Measurements from ENCODE around the gene PPP3CA. TPM values are rescaled to one million over a fixed set of nuclear protein-coding genes. Genes with fewer than 3 reads are reported as not detected.

Gene PPP3CA
- total and polyA plus RNA-seq, 2 experiments from 2014 or later: 27.0 to 45.2 TPM

DNA sequence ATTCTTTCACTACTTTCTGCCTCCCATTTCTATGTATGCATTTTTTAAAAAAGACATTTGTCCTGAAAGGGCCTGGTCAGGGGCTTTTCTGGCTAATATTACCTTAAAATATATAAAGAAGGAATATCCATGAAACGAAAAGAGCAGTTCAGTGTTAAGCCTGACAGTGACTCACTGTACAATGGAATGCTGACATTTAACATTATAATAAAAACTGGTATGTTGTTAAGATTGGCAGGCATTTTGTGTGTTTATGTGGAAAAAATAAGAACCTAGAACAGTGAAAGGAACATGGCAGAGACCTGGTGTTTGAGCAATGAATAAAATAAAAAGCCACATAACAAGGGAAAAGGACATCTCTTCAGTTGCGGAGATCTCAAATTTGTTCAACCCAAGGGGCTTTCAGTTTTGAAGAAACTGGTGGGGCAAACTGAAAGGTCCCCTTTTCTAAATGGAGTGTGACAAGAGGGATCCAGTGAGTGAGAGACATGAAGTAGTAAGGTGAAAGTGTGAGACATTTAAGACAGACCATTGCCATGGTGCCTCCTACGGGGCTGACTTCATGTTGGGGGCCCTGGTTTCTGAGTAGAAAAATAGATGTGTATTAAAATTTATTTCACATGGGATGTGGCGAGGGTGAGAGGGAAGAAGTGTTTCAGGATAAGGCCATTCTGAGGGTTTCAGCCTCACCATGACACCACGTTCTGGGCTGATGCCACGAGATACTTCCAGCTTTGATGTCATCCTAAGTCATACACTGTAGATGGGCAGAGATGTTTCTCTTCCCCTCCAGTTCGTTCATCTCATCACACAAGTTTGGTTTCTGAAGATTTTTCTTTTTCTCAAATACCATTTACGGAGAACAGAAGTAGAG, 324.9 kb downstream of the PPP3CA start:
- Histone ChIP-seq H3K36me3 (ENCODE audit: insufficient read depth) (no peaks in the 10 kb centered on the region), H2AFZ (no peak overlapping the region), H4K20me1 (replicated peaks; ENCODE audit: insufficient read depth) (no peaks in the 10 kb centered on the region), H3K4me2 (no peak overlapping the region), H3K79me2 (replicated peaks; ENCODE audit: insufficient read depth) (no peaks in the 10 kb centered on the region), H3K4me3 (no peak overlapping the region), H3K27me3 (ENCODE audit: insufficient read depth) (no peaks in the 10 kb centered on the region), H3K27ac (ENCODE audit: low read depth) (no peak overlapping the region), H3F3A (replicated peaks; ENCODE audit: low read depth) (no peaks in the 10 kb centered on the region), H3K4me1 (ENCODE audit: insufficient read depth) (peaks cover 34% of the 10 kb centered on the region), H3K9me2 (ENCODE audit: insufficient read depth) (0 out of 2 replicates have a peak, but pooled peaks cover 5% of the 10 kb centered on the region)
- H3K4me3 Mint-ChIP-seq: no peak overlapping the region
- peaks cover 38% of the 10 kb centered on the region for H3K4me1 Mint-ChIP-seq
- ATAC-seq (no peak), DNase-seq (ENCODE audit: low spot score) (no peak)
- peaks cover 7% of the 10 kb centered on the region for H3K27me3 Mint-ChIP-seq (ENCODE audit: insufficient read depth, low read depth, poor library complexity)
- peak overlapping the region; percentile 64; the same call in 1 of the 2 replicates for H3K27ac Mint-ChIP-seq
- no peaks in the 10 kb centered on the region; the same call in 1 of the 3 replicates for H3K9me3 Mint-ChIP-seq
- H3K36me3 Mint-ChIP-seq (ENCODE audit: low read depth): peaks cover 15% of the 10 kb centered on the region
- TF ChIP-seq JUNB (IDR thresholded peaks at IDR 0.05; ENCODE audit: unreplicated experiment) (no peak), STAT1 (IDR thresholded peaks at IDR 0.05; ENCODE audit: unreplicated experiment) (no peak), POLR2AphosphoS5 (IDR thresholded peaks at IDR 0.05; ENCODE audit: low read depth) (no peak), NANOG (IDR thresholded peaks at IDR 0.05; ENCODE audit: borderline replicate concordance) (no peak), EZH2 (IDR thresholded peaks at IDR 0.05; ENCODE audit: low read depth, unreplicated experiment) (no peak), EZH2phosphoT487 (IDR thresholded peaks at IDR 0.05; ENCODE audit: unreplicated experiment) (no peak)
- TF ChIP-seq, protein P1, sequence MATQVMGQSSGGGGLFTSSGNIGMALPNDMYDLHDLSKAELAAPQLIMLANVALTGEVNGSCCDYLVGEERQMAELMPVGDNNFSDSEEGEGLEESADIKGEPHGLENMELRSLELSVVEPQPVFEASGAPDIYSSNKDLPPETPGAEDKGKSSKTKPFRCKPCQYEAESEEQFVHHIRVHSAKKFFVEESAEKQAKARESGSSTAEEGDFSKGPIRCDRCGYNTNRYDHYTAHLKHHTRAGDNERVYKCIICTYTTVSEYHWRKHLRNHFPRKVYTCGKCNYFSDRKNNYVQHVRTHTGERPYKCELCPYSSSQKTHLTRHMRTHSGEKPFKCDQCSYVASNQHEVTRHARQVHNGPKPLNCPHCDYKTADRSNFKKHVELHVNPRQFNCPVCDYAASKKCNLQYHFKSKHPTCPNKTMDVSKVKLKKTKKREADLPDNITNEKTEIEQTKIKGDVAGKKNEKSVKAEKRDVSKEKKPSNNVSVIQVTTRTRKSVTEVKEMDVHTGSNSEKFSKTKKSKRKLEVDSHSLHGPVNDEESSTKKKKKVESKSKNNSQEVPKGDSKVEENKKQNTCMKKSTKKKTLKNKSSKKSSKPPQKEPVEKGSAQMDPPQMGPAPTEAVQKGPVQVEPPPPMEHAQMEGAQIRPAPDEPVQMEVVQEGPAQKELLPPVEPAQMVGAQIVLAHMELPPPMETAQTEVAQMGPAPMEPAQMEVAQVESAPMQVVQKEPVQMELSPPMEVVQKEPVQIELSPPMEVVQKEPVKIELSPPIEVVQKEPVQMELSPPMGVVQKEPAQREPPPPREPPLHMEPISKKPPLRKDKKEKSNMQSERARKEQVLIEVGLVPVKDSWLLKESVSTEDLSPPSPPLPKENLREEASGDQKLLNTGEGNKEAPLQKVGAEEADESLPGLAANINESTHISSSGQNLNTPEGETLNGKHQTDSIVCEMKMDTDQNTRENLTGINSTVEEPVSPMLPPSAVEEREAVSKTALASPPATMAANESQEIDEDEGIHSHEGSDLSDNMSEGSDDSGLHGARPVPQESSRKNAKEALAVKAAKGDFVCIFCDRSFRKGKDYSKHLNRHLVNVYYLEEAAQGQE (IDR thresholded peaks at IDR 0.05; ENCODE audit: unreplicated experiment): no peak

DNA sequence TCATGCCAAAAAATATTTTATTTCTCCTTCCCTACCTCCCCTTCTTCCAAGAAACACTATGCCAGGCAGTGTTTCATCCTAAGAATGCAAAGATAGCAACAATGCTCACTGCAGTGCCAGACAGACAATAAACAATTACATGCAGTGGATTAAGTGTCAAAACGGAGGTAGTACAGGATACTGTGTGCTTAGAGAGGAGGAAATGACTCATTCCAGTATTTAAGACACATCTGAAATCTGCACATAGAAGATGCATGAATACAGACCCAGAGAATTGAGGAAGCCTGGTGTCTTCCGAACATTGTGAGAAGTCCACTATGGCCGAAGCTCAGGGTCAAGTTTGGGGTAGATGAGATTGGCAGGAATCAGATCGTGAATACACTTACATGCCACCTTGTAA, 326.4 kb downstream of the PPP3CA start:
- no peak for DNase-seq (ENCODE audit: low spot score)
- Histone ChIP-seq H3K4me1 (ENCODE audit: insufficient read depth) (peaks cover 29% of the 10 kb centered on the region), H3K27me3 (ENCODE audit: insufficient read depth) (no peaks in the 10 kb centered on the region), H3F3A (replicated peaks; ENCODE audit: low read depth) (no peaks in the 10 kb centered on the region), H3K36me3 (ENCODE audit: insufficient read depth) (no peaks in the 10 kb centered on the region), H2AFZ (no peak overlapping the region), H3K27ac (ENCODE audit: low read depth) (peak overlapping the region; percentile 75), H4K20me1 (replicated peaks; ENCODE audit: insufficient read depth) (no peaks in the 10 kb centered on the region), H3K4me2 (peak overlapping the region; percentile 58), H3K9me2 (ENCODE audit: insufficient read depth) (0 out of 2 replicates have a peak, but pooled peaks cover 5% of the 10 kb centered on the region), H3K4me3 (no peak overlapping the region), H3K79me2 (replicated peaks; ENCODE audit: insufficient read depth) (no peaks in the 10 kb centered on the region)
- no peak for ATAC-seq
- H3K9me3 Mint-ChIP-seq: peaks cover 3% of the 10 kb centered on the region
- no peak for TF ChIP-seq JUNB (IDR thresholded peaks at IDR 0.05; ENCODE audit: unreplicated experiment)
- no peak for TF ChIP-seq CREB1 (CRISPR knock-in tag; IDR thresholded peaks at IDR 0.05; ENCODE audit: low read depth)
- no peak for TF ChIP-seq ZNF114 (CRISPR knock-in tag; IDR thresholded peaks at IDR 0.05)
- TF ChIP-seq, protein P1 (IDR thresholded peaks at IDR 0.05; ENCODE audit: unreplicated experiment): no peak
- H3K27ac Mint-ChIP-seq: no peak overlapping the region
- H3K4me3 Mint-ChIP-seq: no peak overlapping the region
- H3K4me1 Mint-ChIP-seq: peaks cover 32% of the 10 kb centered on the region
- H3K27me3 Mint-ChIP-seq (ENCODE audit: insufficient read depth, low read depth, poor library complexity): peaks cover 7% of the 10 kb centered on the region
- peaks cover 17% of the 10 kb centered on the region for H3K36me3 Mint-ChIP-seq (ENCODE audit: low read depth)
